HepG2 (cell line): Measurements from ENCODE around the gene PANK4. TPM values are rescaled to one million over a fixed set of nuclear protein-coding genes. Genes with fewer than 3 reads are reported as not detected.

ENCODE experiments used
- ATRX ChIP-seq: sonication (generic); formaldehyde crosslinking; IDR thresholded peaks from 2 replicates; pipeline ENCODE4 v1.4.0; 2020; ENCODE audit warnings: missing genetic modification reagents, borderline replicate concordance
- HMG20A ChIP-seq: IDR thresholded peaks from 2 replicates; pipeline ENCODE4 v1.6.1; 2016; ENCODE audit warnings: borderline replicate concordance
- HNRNPL ChIP-seq: fragments of 200-400 bp; formaldehyde crosslinking; IDR thresholded peaks from 2 replicates; pipeline ENCODE4 v1.6.1; 2017; ENCODE audit warnings: mild to moderate bottlenecking, low read depth, low read length
- IKZF4 ChIP-seq: sonication (generic); formaldehyde crosslinking; IDR thresholded peaks from 2 replicates; pipeline ENCODE4 v1.5.1; 2020; ENCODE audit warnings: borderline replicate concordance, mild to moderate bottlenecking, low read depth, missing genetic modification reagents; ENCODE audit errors: not compliant biosample characterization
- NR1H2 ChIP-seq: sonication (generic); formaldehyde crosslinking; IDR thresholded peaks from 2 replicates; pipeline ENCODE4 v1.8.1; 2022; ENCODE audit warnings: low read depth, missing genetic modification reagents, borderline replicate concordance
- SIN3A ChIP-seq: IDR thresholded peaks from 2 replicates; pipeline ENCODE4 v1.6.1; 2011; ENCODE audit warnings: low read depth, mild to moderate bottlenecking, control low read depth, low read length, borderline replicate concordance
- SPEN ChIP-seq: sonication (generic); formaldehyde crosslinking; IDR thresholded peaks from 2 replicates; pipeline ENCODE4 v1.5.1; 2020; ENCODE audit warnings: low read depth, mild to moderate bottlenecking, missing genetic modification reagents
- TARDBP ChIP-seq: sonication (generic); formaldehyde crosslinking; IDR thresholded peaks from 2 replicates; pipeline ENCODE4 v1.8.0; 2022; ENCODE audit warnings: mild to moderate bottlenecking, missing genetic modification reagents
- TBX2 ChIP-seq: sonication (generic); formaldehyde crosslinking; IDR thresholded peaks from 2 replicates; pipeline ENCODE4 v1.5.0; 2020; ENCODE audit warnings: missing genetic modification reagents, mild to moderate bottlenecking, borderline replicate concordance
- ZFP36L1 ChIP-seq: sonication (generic); formaldehyde crosslinking; IDR thresholded peaks from 2 replicates; pipeline ENCODE4 v1.8.0; 2022; ENCODE audit warnings: mild to moderate bottlenecking, missing genetic modification reagents, moderate library complexity
- ZFX ChIP-seq: sonication (generic); formaldehyde crosslinking; IDR thresholded peaks from 2 replicates; pipeline ENCODE4 v1.4.0; 2020; ENCODE audit warnings: mild to moderate bottlenecking, low read depth, missing genetic modification reagents, moderate library complexity
- ZNF274 ChIP-seq: sonication (generic); formaldehyde crosslinking; IDR thresholded peaks from 2 replicates; pipeline ENCODE4 v1.5.1; 2020; ENCODE audit warnings: mild to moderate bottlenecking, missing genetic modification reagents
- ZNF292 ChIP-seq: sonication (generic); formaldehyde crosslinking; IDR thresholded peaks from 2 replicates; pipeline ENCODE4 v1.8.1; 2022; ENCODE audit warnings: mild to moderate bottlenecking, low read depth, missing genetic modification reagents, borderline replicate concordance
- ZNF615 ChIP-seq: sonication (generic); formaldehyde crosslinking; IDR thresholded peaks from 2 replicates; pipeline ENCODE4 v1.5.0; 2020; ENCODE audit warnings: mild to moderate bottlenecking, missing genetic modification reagents, borderline replicate concordance
- ZNF7 ChIP-seq: IDR thresholded peaks from 2 replicates; pipeline ENCODE4 v1.6.1; 2016; ENCODE audit warnings: missing biosample characterization, missing genetic modification reagents
- ZNF816 ChIP-seq: sonication (generic); formaldehyde crosslinking; IDR thresholded peaks from 2 replicates; pipeline ENCODE4 v1.8.0; 2022; ENCODE audit warnings: missing genetic modification reagents, mild to moderate bottlenecking, borderline replicate concordance
- ZSCAN21 ChIP-seq: sonication (generic); formaldehyde crosslinking; IDR thresholded peaks from 2 replicates; pipeline ENCODE4 v1.8.0; 2022; ENCODE audit warnings: mild to moderate bottlenecking, missing genetic modification reagents, moderate library complexity, borderline replicate concordance
- polyA plus RNA-seq, 8 experiments: library from polyadenylated mRNA; depleted of rRNA in 3 of 8; stranded (reverse) in 7 of 8; unstranded in 1 of 8; fragments of >200 nt; fragmentation: Illumina TruSeq in 4 of 8; extraction: Trizol in 4 of 8; gene quantifications; 2 replicates each; pipeline versions ENCODE4 v1.2.1 to v1.2.3, GENCODE V29; 2011 to 2016; ENCODE audit warnings: low read depth in 4 of 8, missing spikeins in 1 of 8, mixed read lengths in 1 of 8; ENCODE audit not compliant: insufficient read depth in 1 of 8
- total RNA-seq, 5 experiments: library from RNA; depleted of rRNA; stranded (reverse); fragments of >200 nt; fragmentation: Illumina TruSeq; extraction: Trizol; gene quantifications; 2 replicates each; pipeline ENCODE4 v1.2.3, GENCODE V29; 2016; ENCODE audit warnings: low read depth in 1 of 5
- TF ChIP-seq, protein P1 (sequence below): sonication (generic); formaldehyde crosslinking; IDR thresholded peaks from 2 replicates; pipeline ENCODE4 v1.5.1; 2020; ENCODE audit warnings: mild to moderate bottlenecking, missing genetic modification reagents, moderate library complexity
- TF ChIP-seq, protein P2 (sequence below): IDR thresholded peaks from 2 replicates; pipeline ENCODE4 v1.6.1; 2016; ENCODE audit warnings: low read depth, borderline replicate concordance
- TF ChIP-seq, protein P3 (sequence below): sonication (generic); formaldehyde crosslinking; IDR thresholded peaks from 2 replicates; pipeline ENCODE4 v1.8.0; 2022; ENCODE audit warnings: low read depth, missing genetic modification reagents
- TF ChIP-seq, protein P4 (sequence below): sonication (generic); formaldehyde crosslinking; IDR thresholded peaks from 2 replicates; pipeline ENCODE4 v1.8.0; 2022; ENCODE audit warnings: missing genetic modification reagents, low read depth, mild to moderate bottlenecking, borderline replicate concordance
- TF ChIP-seq, protein P5 (sequence below): sonication (generic); formaldehyde crosslinking; IDR thresholded peaks from 2 replicates; pipeline ENCODE4 v1.5.0; 2020; ENCODE audit warnings: missing genetic modification reagents

PANK4 gene
- total and polyA plus RNA-seq, 2 of the 13 experiments (the other 11 are each of a cell fraction or from before 2014, with no cell fraction given), result 17.4 to 19.3 TPM

DNA sequence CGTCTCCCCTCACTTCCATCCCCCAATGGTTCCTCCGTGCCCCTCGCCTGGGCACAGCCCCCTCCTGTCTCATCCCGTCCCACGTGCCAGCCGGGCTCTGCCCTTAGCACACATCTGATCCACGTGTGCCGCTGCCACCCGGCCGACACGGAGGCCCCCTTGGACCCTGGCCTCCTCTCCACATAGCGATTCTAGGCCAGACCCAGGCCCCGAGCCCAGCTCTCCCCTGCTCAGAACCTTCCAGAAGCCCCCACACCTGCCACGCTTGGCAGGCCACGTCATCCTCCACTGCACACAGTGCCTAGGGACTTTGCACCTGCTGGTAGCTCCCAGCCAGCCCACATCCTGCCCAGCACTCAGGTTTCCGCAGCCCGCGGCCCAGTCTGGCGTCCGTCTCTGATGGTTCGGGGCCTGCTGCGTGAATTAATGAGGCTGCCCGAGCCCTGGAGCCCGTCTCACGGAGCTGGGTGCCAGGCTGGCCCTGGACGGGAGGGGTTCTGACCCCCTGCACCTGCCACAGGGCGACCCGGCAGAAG is 30.2 kb downstream of the PANK4 start (continued):
- TF ChIP-seq TBX2 (CRISPR knock-in tag) (peak; percentile 27; the same call in 1 of the 2 replicates), SIN3A (no peak), ZFP36L1 (CRISPR knock-in tag) (0 out of 2 replicates have a peak, but pooled peaks have one; percentile 33), NR1H2 (CRISPR knock-in tag) (no peak), HMG20A (CRISPR knock-in tag) (no peak), ZSCAN21 (no peak; the same call in 1 of the 2 replicates), TARDBP (CRISPR knock-in tag) (no peak), ZFX (CRISPR knock-in tag) (peak; percentile 49; the same call in 1 of the 2 replicates), ZNF274 (CRISPR knock-in tag) (0 out of 2 replicates have a peak, but pooled peaks have one; percentile 21), ZNF7 (CRISPR knock-in tag) (no peak), ZNF816 (no peak), HNRNPL (peak; percentile 82; the same call in 1 of the 2 replicates), ZNF615 (CRISPR knock-in tag) (no peak), SPEN (CRISPR knock-in tag) (peak; percentile 34; the same call in 1 of the 2 replicates), IKZF4 (CRISPR knock-in tag) (no peak), ATRX (CRISPR knock-in tag) (no peak), ZNF292 (0 out of 2 replicates have a peak, but pooled peaks have one; percentile 39)
- TF ChIP-seq, protein P1, sequence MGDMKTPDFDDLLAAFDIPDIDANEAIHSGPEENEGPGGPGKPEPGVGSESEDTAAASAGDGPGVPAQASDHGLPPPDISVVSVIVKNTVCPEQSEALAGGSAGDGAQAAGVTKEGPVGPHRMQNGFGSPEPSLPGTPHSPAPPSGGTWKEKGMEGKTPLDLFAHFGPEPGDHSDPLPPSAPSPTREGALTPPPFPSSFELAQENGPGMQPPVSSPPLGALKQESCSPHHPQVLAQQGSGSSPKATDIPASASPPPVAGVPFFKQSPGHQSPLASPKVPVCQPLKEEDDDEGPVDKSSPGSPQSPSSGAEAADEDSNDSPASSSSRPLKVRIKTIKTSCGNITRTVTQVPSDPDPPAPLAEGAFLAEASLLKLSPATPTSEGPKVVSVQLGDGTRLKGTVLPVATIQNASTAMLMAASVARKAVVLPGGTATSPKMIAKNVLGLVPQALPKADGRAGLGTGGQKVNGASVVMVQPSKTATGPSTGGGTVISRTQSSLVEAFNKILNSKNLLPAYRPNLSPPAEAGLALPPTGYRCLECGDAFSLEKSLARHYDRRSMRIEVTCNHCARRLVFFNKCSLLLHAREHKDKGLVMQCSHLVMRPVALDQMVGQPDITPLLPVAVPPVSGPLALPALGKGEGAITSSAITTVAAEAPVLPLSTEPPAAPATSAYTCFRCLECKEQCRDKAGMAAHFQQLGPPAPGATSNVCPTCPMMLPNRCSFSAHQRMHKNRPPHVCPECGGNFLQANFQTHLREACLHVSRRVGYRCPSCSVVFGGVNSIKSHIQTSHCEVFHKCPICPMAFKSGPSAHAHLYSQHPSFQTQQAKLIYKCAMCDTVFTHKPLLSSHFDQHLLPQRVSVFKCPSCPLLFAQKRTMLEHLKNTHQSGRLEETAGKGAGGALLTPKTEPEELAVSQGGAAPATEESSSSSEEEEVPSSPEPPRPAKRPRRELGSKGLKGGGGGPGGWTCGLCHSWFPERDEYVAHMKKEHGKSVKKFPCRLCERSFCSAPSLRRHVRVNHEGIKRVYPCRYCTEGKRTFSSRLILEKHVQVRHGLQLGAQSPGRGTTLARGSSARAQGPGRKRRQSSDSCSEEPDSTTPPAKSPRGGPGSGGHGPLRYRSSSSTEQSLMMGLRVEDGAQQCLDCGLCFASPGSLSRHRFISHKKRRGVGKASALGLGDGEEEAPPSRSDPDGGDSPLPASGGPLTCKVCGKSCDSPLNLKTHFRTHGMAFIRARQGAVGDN (CRISPR knock-in tag), result peak; percentile 98
- TF ChIP-seq, protein P2, sequence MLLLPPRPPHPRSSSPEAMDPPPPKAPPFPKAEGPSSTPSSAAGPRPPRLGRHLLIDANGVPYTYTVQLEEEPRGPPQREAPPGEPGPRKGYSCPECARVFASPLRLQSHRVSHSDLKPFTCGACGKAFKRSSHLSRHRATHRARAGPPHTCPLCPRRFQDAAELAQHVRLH (CRISPR knock-in tag), result 0 out of 2 replicates have a peak, but pooled peaks have one; percentile 23
- TF ChIP-seq, protein P3, sequence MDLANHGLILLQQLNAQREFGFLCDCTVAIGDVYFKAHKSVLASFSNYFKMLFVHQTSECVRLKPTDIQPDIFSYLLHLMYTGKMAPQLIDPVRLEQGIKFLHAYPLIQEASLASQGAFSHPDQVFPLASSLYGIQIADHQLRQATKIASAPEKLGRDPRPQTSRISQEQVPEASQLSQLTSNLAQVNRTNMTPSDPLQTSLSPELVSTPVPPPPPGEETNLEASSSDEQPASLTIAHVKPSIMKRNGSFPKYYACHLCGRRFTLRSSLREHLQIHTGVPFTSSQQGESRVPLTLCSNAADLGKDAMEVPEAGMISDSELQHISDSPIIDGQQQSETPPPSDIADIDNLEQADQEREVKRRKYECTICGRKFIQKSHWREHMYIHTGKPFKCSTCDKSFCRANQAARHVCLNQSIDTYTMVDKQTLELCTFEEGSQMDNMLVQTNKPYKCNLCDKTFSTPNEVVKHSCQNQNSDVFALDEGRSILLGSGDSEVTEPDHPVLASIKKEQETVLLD, result no peak
- TF ChIP-seq, protein P4, sequence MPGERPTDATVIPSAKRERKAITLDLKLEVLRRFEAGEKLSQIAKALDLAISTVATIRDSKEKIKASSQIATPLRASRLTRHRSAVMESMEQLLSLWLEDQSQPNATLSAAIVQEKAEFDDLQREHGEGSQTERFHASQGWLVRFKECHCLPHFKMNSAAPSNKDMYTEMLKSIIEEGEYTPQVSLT (CRISPR knock-in tag), result no peak
- TF ChIP-seq, protein P5, sequence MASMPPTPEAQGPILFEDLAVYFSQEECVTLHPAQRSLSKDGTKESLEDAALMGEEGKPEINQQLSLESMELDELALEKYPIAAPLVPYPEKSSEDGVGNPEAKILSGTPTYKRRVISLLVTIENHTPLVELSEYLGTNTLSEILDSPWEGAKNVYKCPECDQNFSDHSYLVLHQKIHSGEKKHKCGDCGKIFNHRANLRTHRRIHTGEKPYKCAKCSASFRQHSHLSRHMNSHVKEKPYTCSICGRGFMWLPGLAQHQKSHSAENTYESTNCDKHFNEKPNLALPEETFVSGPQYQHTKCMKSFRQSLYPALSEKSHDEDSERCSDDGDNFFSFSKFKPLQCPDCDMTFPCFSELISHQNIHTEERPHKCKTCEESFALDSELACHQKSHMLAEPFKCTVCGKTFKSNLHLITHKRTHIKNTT (CRISPR knock-in tag), result no peak
